Measurements from ENCODE around the gene AKAP7.

DNA sequence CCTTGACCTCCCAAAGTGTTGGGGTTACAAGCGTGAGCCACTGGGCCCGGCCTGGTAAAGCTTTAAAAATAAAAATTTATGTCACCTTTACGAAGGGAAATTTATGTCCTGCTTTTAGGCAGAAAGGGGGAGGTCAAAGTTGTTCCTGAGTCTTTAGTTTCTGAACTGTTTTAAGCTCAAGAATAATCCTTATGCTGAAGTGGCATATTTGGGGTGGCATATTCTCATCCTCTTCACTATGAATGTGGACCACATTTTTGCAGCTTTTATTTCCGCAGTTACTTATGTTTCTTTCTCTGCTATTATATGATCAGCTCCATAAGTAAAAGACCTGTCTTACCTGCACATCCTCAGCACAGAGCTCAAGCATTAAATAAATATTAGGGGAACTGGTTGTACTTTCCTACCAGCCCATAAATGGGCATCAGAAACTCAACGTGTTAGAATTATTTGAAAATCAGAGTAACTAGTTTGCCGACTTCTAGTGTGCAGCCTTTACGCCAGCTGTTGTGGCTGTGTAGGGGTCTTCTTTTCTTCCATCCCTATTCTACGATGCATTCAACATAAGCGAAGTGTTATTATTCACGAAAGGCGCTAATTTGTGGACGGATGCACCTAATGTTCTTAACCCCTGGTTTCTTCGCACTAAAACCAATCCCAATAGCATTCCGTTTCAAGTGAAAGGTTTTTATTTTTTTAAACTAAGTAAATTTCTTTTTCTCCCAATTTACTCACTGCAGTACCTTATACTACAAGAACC lies 867 bp upstream of the AKAP7 start:
- TF ChIP-seq, protein P1, sequence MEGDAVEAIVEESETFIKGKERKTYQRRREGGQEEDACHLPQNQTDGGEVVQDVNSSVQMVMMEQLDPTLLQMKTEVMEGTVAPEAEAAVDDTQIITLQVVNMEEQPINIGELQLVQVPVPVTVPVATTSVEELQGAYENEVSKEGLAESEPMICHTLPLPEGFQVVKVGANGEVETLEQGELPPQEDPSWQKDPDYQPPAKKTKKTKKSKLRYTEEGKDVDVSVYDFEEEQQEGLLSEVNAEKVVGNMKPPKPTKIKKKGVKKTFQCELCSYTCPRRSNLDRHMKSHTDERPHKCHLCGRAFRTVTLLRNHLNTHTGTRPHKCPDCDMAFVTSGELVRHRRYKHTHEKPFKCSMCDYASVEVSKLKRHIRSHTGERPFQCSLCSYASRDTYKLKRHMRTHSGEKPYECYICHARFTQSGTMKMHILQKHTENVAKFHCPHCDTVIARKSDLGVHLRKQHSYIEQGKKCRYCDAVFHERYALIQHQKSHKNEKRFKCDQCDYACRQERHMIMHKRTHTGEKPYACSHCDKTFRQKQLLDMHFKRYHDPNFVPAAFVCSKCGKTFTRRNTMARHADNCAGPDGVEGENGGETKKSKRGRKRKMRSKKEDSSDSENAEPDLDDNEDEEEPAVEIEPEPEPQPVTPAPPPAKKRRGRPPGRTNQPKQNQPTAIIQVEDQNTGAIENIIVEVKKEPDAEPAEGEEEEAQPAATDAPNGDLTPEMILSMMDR (IDR thresholded peaks at IDR 0.05; ENCODE audit: insufficient read depth, low read length, poor library complexity, severe bottlenecking): no peak
- TF ChIP-seq EZH2phosphoT487 (conservative IDR thresholded peaks at IDR 0.05; ENCODE audit: low read length): no peak

Measured in SU-DHL-6 (cell line).